Pancreas (tissue), 10 donors: Measurements from ENCODE around the gene SLC35B2. TPM values are rescaled to one million over a fixed set of nuclear protein-coding genes. Genes with fewer than 3 reads are reported as not detected.

Source experiments
- ATAC-seq, 4 donors: fragments of 200-7000 bp; cut with Tn5 transposase; one replicate each; pipeline versions ENCODE4 v1.8.0 to v1.9.1; 2020; ENCODE audit warnings: mild to moderate bottlenecking in 4 of 4, moderate library complexity in 4 of 4
- DNase-seq, 6 donors: peaks; one replicate each; pipeline ENCODE4 v3.0.0-alpha.2; 2020
- FAIRE-seq: peaks from 2 replicates; lab custom pipeline; 2012; peaks lifted over from hg19 to GRCh38; lab: Jason Lieb, UNC
- H3K27ac ChIP-seq, 4 donors: fragments of 200-600 bp; sonication (generic); 1 replicate in 3 of 4; 2 replicates in 1 of 4; pipeline versions ENCODE4 v1.5.0 to v1.8.0; 2020
- H3K27me3 ChIP-seq, 4 donors: fragments of 200-600 bp; one replicate each; pipeline ENCODE4 v1.8.0; 2021
- H3K36me3 ChIP-seq, 3 donors: fragments of 200-600 bp; sonication (generic) in 1 of 3; one replicate each; pipeline versions ENCODE4 v1.5.0 to v1.8.0; 2020 to 2021
- H3K4me1 ChIP-seq, 3 donors: fragments of 200-600 bp; one replicate each; pipeline ENCODE4 v1.8.0; 2021
- H3K4me3 ChIP-seq, 4 donors: fragments of 200-600 bp; sonication (generic) in 2 of 4; one replicate each; pipeline versions ENCODE4 v1.5.0 to v1.8.0; 2020 to 2021
- H3K9me3 ChIP-seq, 4 donors: fragments of 200-600 bp; one replicate each; pipeline ENCODE4 v1.8.0; 2021
- WGBS, 2 donors: extraction: QIAGEN DNeasy Blood & Tissue Kit; methylation state at CpG; one replicate each; pipeline ENCODE4 v1.1.7; 2013; 5-methylcytosine and 5-hydroxymethylcytosine counted together
- intact Hi-C, 3 donors: fragments of 100-400 bp; cut with DNase I; formaldehyde crosslinking; loops; one replicate each; pipeline versions ENCODE4 v1.11.1 to v1.14.2; 2022
- polyA plus RNA-seq, 2 donors: library from polyadenylated mRNA; stranded (reverse); fragments of 200-250 nt; gene quantifications; one replicate each; pipeline ENCODE4 v1.2.3, GENCODE V29; 2013
- total RNA-seq, 6 donors: library from RNA; stranded (reverse); fragmentation: NEBNext Ultra II Directional in 4 of 6; extraction: Animal tissue kit (Norgen Biotek cat#: 25700) in 4 of 6; gene quantifications; one replicate each; pipeline versions ENCODE4 v1.2.1 to v1.2.4, GENCODE V29; 2021 to 2023
- TF ChIP-seq, protein P1 (sequence below), 4 donors: fragments of 200-600 bp; sonication (generic) in 3 of 4; IDR thresholded peaks; one replicate each; pipeline versions ENCODE4 v1.5.0 to v1.8.0; 2021; ENCODE audit warnings: antibody characterized with exemption in 4 of 4
- donor health status: healthy with polysubstance abuse.
- donor health status: DM: no; HTN: no; CAD: no; lungs with moderate emphysema.
- donor health status: DM: no; HTN: no; CAD: no.
- donor health status: control.
- donor health status: control.
- donor health status: Bipolar disorder and iron deficiency.
- donor health status: DM: yes; HTN: yes; CAD: no.
- donor health status: DM: no; HTN: no; CAD: no.
- donor health status: DM: no; HTN: no; CAD: no.
- donor health status: DM: yes; HTN: yes; CAD: no.

The SLC35B2 gene
- total and polyA plus RNA-seq, 8 donors = 10.8 to 30.4 (median 20.5) TPM

DNA sequence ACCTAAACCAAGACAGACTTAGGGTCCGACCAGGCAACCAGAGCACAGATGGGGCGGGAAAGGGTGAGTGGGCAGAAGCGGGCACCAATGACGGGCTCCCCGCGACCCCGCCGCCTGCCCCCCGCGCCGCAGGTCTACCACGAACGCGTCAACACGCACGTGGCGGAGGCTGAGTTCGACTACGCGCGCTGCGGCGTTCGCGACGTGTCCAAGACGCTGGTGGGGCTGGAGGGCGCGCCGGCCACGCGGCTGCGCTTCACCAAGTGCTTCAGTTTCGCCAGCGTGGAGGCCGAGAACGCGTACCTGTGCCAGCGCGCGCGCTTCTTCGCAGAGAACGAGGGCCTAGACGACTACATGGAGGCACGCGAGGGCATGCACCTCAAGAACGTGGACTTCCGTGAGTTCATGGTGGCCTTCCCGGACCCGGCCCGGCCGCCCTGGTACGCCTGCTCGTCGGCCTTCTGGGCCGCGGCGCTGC lies 18.0 kb upstream of the SLC35B2 start:
- intact Hi-C loops = no loop called here
- TF ChIP-seq, protein P1, sequence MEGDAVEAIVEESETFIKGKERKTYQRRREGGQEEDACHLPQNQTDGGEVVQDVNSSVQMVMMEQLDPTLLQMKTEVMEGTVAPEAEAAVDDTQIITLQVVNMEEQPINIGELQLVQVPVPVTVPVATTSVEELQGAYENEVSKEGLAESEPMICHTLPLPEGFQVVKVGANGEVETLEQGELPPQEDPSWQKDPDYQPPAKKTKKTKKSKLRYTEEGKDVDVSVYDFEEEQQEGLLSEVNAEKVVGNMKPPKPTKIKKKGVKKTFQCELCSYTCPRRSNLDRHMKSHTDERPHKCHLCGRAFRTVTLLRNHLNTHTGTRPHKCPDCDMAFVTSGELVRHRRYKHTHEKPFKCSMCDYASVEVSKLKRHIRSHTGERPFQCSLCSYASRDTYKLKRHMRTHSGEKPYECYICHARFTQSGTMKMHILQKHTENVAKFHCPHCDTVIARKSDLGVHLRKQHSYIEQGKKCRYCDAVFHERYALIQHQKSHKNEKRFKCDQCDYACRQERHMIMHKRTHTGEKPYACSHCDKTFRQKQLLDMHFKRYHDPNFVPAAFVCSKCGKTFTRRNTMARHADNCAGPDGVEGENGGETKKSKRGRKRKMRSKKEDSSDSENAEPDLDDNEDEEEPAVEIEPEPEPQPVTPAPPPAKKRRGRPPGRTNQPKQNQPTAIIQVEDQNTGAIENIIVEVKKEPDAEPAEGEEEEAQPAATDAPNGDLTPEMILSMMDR (IDR thresholded peaks at IDR 0.05) = no peak
- FAIRE-seq (no peak), ATAC-seq (no peak), DNase-seq (peak in 1 of 6 donors; percentile 57)
- Histone ChIP-seq H3K4me3 (peak overlapping the region in 2 of 4 donors; percentile 10 to 43), H3K4me1 (peaks cover 0 to 3% (median 0%) of the 10 kb centered on the region in 3 donors), H3K9me3 (no peaks in the 10 kb centered on the region), H3K27me3 (peaks cover 0 to 9% (median 3%) of the 10 kb centered on the region in 4 donors), H3K27ac (no peak overlapping the region), H3K36me3 (no peaks in the 10 kb centered on the region)
- 57 to 73% methylated on average over 59 of the region's 59 CpGs for WGBS, 2 donors

DNA sequence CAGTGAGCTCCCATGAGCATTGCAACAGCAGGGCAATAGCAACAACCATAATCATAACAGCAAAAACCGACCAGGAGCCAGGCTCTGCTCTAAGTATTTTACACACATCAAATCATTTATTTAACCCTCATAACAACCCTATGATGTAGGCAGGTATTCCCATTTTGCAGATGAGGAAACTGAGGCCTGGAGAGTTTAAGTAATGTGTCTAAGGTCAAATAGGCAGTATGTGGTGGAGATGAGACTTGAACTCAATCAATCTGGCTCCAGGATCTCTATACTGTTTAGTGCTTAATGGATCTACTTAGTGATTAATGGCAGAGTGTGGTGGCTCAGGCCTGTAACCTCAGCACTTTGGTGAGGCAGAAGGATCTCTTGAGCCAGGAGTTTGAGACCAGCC lies 16.3 kb upstream of the SLC35B2 start:
- no peak for ATAC-seq
- Histone ChIP-seq H3K4me3 (no peak overlapping the region), H3K9me3 (no peaks in the 10 kb centered on the region), H3K36me3 (no peaks in the 10 kb centered on the region), H3K4me1 (peaks cover 0 to 3% (median 0%) of the 10 kb centered on the region in 3 donors), H3K27ac (no peak overlapping the region), H3K27me3 (peaks cover 0 to 9% (median 3%) of the 10 kb centered on the region in 4 donors)
- FAIRE-seq = no peak
- TF ChIP-seq, protein P1 (IDR thresholded peaks at IDR 0.05) = no peak
- 33 to 60% methylated on average over 1 of the region's 1 CpG for whole genome bisulfite sequencing, 2 donors
- intact Hi-C loops = no loop called here
- DNase-seq = no peak

DNA sequence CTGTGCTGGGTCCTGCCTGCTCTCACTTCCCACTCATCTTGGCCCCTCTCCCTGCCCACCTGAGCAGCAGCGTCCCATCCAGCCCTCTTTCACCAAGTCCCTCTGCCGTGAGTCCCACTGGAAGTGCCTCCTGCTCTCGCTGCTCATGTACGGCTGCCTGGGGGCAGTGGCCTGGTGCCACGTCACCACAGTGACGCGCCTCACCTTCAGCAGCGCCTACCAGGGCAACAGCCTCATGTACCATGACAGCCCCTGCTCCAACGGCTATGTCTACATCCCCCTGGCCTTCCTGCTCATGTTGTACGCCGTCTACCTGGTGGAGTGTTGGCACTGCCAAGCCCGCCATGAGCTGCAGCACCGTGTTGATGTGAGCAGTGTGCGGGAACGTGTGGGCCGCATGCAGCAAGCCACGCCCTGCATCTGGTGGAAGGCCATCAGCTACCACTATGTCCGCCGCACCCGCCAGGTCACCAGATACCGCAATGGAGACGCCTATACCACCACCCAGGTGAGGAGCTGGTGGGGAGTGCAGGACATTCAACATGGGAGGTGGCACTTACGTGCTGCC lies 15.8 kb upstream of the SLC35B2 start:
- Histone ChIP-seq H3K27ac (no peak overlapping the region), H3K9me3 (no peaks in the 10 kb centered on the region), H3K4me1 (peaks cover 0 to 3% (median 0%) of the 10 kb centered on the region in 3 donors), H3K27me3 (peaks cover 0 to 9% (median 3%) of the 10 kb centered on the region in 4 donors), H3K36me3 (no peaks in the 10 kb centered on the region), H3K4me3 (no peak overlapping the region)
- 72 to 76% methylated on average over 23 of the region's 23 CpGs for WGBS, 2 donors
- ATAC-seq = no peak
- peak in 1 of 6 donors; percentile 42 for DNase-seq
- TF ChIP-seq, protein P1 (IDR thresholded peaks at IDR 0.05) = no peak
- intact Hi-C loops = no loop called here
- no peak for FAIRE-seq

GRCh38 chr6:44272529-44272928 lies 15.2 kb upstream of the SLC35B2 start:
- Histone ChIP-seq H3K36me3 (no peaks in the 10 kb centered on the region), H3K27me3 (peaks cover 0 to 9% (median 3%) of the 10 kb centered on the region in 4 donors), H3K4me3 (no peak overlapping the region), H3K4me1 (peaks cover 0 to 3% (median 0%) of the 10 kb centered on the region in 3 donors), H3K9me3 (no peaks in the 10 kb centered on the region), H3K27ac (no peak overlapping the region)
- ATAC-seq (no peak), DNase-seq (peak in 1 of 6 donors; percentile 10), FAIRE-seq (no peak)
- WGBS, 2 donors = 74 to 81% methylated on average over 3 of the region's 3 CpGs
- intact Hi-C loops = no loop called here
- TF ChIP-seq, protein P1 (IDR thresholded peaks at IDR 0.05) = no peak

GRCh38 chr6:44271914-44272313 lies 14.6 kb upstream of the SLC35B2 start:
- H3K4me3 ChIP-seq = no peak overlapping the region
- intact Hi-C loops = no loop called here
- H3K27ac ChIP-seq = no peak overlapping the region
- DNase-seq = peak in 1 of 6 donors; percentile 7
- no peaks in the 10 kb centered on the region for H3K9me3 ChIP-seq
- H3K36me3 ChIP-seq = no peaks in the 10 kb centered on the region
- ATAC-seq = no peak
- WGBS, 2 donors = 53% methylated on average over 3 of the region's 3 CpGs
- H3K27me3 ChIP-seq = peaks cover 0 to 9% (median 3%) of the 10 kb centered on the region in 4 donors
- FAIRE-seq = no peak
- H3K4me1 ChIP-seq = peaks cover 0 to 3% (median 0%) of the 10 kb centered on the region in 3 donors
- TF ChIP-seq, protein P1 (IDR thresholded peaks at IDR 0.05) = no peak
